ENCODE results near the gene TMEM204.

The TMEM204 gene

DNA sequence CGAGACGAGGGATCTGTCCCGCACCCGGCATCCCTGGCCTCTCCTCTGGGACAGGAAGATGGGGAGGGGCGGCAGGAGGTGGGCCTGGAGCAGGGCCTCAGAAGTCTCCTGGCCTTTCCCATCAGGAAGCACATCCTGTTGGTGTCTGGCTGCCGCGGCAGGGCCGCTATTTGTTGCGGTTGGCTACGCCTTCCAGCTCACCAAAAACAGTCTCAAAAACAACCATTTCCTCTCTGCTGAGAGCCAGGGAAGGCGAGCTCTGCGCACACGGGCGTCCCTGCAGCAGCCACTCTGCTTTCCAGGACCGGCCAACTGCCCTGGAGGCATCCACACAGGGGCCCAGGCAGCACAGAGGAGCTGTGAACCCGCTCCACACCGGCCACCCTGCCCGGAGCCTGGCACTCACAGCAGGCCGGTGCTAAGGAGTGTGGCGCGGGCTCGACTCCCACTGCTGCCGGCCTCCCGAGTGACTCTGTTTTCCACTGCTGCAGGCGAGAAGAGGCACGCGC lies at the start of gene TMEM204:
Gene TMEM204, plus strand, starts transcription at position 224 of the 509 bp plus-strand sequence. CDS start 610 bp downstream, outside the sequence.
- DNase-seq (ENCODE audit: low read depth), result no peak

DNA sequence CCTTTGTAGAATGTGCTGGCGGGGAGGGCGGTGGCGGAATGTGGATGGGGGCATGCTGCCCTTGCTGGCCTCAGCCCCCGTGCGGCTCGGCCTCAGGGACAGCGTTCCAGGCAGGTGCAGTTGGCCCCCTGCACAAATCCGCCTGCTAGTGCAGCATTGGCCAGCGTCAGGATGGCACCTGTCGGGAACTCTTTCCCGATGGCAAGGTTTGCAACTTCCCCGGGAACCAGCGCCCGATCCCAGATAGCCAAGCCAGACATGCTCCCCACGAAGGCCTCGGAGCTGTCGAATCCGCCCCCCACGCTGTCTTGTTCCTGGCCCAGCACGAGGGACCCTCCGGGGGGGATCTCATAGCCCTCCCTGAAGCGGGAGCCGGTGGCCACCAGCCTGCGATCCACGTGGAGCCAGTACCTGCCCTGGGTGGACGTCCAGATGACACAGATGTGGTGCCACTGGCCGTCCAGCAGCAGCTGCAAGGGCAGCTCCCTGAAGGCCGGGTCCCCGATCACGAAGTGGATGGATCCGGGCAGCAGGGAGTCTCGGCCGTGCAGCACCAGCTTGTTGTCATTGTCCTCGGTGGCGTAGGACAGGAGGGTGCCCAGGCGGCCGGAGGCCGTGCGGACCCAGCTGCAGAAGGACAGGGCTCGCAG lies 47.5 kb upstream of the TMEM204 start:
- DNase-seq (ENCODE audit: low read depth), result no peak

DNA sequence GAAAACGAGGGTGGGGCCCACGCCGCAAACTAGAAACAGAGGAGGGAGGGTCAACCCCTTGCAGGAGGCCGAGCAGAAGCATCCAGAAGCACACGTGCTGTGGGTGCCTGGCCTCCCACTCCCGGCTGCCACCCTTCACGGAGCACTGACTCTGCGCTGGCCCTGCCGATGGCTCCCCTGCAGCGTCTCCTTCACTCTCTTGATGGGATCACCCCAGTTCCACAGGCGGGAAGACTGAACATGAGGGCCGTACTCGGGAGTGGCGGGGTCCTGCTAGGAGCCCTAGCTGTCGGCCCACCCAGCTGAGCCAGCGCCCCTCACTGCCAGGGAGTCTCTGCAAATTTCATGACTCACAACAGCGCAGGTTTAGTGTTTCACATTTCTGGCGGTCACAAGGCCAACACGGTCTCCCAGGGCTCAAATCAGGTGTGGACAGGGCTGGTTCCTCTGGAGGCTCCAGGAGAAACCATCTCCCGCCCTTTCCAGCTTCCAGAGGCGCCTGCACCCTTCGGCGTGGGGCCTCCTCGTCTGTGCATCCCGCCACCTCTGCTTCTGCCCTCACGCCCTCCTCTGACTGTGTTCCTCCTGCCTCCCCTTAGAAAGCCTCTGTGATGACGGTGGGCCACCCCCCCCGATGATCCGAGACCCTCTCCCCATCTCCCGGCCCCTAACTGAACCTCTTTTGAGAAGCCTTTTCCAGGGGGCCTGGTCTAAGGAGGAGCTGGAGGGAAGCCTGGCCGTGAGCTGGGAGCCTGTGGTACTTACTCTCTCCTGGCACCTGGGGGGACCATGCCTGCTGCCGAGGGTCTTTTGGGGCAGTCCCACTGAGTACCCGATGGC lies 46.7 kb upstream of the TMEM204 start:
- no peak for DNase-seq (ENCODE audit: low read depth)

DNA sequence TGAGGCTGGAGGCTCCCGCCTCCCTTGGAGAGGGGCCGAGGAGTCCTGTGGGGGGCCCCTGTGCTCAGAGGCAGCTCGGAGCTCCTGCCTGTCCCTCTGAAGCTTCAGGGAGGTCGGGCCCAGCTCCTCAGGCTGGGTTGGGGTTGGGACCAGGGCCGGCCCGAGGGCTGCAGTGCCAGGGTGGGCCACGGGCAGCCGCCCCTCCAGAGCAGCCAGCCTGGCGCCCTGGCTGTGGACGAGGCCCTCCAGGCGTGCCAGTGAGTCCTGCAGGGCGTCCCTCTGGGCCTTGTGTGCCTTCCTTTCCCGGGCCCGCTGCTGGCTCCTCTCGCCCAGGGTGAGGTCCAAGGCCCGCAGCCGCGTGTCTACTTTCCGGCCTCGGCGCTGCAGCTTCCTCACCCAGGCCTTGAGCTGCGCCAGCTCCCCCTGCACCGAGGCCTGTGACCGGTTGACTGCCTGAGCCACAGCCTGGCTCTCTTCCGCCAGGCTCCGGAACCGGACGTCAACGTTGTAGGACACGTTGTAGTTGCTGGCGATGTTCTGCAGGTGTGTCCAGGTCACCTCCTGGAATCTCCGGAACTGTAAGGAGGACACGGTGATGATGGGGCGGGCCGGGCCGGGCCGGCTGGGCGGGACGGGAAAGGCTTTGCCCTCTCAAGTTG lies 45.9 kb upstream of the TMEM204 start:
- no peak for DNase-seq (ENCODE audit: low read depth)

DNA sequence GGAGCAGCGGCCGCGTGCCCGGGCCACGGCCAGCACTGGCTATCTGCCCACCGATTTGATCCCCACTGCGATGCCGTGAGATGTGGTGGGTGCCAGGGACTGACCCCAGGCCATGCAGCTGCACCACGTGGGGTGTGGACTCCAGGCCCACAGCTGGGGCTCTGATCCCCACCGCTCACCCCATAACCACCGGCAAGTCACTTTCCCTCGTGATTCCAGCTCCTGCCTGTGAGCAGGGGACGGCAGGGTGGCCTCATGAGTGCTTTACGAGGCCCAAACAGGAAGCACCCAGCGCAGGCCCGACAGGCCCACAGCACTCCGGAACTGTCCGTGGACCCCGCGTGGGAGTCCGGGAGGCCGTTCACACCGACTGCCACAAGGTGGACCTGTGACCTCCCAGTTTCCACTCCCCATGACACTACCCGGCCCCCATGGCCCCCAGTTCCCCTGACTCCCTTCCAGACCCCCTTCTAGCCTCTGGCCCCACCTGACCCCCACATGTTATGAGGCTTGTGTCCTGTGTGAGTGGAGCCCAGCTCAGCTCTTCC lies 45.3 kb upstream of the TMEM204 start:
- no peak for DNase-seq (ENCODE audit: low read depth)

DNA sequence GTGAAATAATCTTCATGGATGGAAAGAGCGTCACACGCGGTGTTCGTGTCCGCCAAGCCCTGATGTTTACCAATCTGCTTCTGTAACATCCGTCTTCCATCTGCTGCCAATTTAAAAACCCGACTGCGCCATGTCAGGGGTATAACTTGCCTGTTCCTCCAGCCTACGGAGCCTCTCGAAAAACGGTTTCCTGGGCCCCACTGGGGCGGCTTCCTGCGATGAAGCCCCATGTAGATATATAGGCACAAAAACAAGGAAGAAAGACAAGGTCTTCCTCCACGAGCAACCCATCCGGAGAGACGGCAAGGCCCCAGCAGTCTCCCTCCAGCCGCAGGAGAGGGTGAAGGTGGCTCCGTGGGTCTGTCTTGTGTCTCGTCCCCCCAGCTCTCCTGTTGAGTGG lies 44.8 kb upstream of the TMEM204 start, which contains the start of gene PTX4:
Gene PTX4, minus strand, starts transcription at position 326 of the 400 bp plus-strand sequence. Its CDS starts 35 bp downstream, at position 291.
- DNase-seq (ENCODE audit: low read depth), result no peak

DNA sequence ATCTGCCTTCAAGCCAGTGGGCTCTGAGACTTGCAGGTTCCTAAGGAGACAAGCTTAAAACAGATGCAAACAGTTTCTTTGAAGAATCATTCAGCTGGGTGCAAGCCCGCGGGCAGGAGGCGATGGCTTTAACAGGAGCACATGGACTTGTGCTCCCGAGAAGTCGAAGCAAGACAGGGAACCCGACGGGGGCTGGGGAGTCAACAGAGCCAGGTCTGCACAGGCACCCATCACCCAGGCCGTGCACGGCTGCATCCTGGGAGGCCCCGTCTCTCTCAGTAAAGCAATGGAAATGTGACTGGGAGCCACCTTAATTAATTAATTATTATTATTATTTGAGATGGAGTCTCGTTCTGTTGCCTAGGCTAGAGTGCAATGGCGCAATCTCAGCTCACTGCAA lies 44.4 kb upstream of the TMEM204 start:
- no peak for DNase-seq (ENCODE audit: low read depth)

DNA sequence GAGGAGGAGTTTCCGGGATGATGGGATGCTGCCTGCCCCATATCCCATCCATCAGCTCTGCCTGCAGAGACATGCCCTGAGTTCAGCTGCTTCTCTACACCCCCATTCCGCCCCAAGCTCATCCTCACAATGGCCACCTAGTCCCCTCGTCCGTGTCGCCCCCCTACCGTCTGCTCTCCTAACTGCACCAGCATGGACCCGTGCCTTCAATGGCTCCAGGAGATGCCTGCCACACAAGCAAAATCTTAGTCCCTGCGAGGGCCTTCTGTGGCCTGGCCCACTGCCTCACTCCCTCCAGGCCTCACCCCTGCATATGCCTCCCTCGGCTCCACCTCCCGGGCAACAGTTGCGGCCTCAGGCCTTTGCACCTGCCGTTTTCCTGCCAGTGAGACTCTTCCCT lies 42.1 kb upstream of the TMEM204 start:
- no peak for DNase-seq (ENCODE audit: low read depth)

DNA sequence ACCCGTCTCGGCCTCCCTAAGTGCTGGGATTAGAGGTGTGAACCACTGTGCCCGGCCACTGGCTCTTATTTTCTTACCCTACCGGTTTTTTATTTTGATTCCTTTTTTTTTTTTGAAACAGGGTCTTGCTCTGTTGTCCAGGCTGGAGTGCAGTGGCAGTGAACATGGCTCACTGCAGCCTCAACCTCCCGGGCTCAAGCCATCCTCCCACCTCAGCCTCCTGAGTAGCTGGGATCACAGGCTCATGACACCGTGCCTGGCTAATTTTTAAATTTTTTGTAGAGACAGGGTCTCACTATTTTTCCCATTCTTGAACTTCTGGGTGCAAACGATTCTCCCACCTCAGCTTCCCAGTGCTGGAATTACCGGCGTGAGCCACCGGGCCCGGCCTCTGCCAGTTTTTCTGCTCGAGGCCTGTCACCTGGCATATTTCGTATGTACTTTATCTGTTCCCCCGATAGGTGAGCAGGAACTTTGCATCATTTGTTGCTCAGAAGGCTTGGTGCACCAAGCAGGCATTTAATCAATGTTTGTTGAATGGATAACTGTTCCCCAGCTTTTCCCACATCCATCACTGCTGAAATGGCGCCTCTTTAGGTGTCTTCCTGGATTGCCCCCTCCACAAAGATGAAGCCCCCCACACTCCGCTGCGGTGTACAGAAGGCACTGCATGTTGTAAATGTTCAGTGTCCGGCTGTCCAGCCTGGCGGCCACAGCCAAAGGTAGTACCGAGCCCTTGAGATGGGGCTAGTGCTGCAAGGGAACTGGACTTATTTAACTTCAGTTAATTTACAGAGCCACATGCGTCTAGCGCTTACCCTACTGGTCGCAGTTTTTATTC lies 41.2 kb upstream of the TMEM204 start:
- DNase-seq (ENCODE audit: low read depth), result no peak

DNA sequence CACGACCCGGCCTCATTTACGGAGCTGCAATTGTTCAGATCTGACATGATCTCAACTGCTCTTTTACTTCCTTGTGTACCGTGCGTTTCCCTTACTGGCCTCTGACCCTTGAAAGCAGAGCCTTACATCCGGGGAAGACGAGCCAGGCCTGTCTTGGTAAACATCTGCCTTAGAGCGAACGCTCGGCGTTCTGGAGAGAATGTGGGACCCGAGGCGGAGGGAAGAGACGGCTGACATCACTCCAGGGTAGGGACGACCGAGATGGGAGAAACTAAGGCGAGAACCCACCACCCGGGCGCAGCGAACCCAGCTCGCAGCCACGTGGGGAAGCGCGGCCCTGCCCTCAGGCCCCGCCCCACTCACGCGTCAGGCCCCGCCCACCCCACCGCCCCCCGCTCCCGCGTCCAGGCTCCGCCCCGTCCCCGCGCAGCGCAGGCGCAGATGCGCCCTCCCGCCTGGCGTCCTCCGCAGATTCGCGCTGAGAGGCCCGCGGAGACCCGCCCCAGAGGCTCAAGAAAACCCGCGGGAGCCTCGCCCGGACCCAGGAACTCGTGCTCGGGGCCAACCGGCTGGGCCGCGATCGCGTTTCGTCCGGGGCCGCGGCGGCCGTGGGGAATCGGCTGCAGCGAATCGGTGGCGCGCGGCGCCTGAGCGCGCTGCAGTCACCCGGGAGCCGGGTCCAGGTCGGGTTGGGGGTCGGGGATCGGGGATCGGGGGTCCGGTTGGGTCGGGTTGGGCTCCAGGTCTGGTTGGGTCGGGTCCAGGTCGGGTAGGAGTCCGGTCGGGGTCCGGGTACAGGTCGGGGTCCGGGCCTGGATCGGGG lies 40.3 kb upstream of the TMEM204 start, which contains the start of gene TELO2:
Gene TELO2, plus strand, starts transcription at position 438 of the 823 bp plus-strand sequence. CDS start 922 bp downstream, outside the sequence.
- DNase-seq (ENCODE audit: low read depth), result peak; percentile 78

DNA sequence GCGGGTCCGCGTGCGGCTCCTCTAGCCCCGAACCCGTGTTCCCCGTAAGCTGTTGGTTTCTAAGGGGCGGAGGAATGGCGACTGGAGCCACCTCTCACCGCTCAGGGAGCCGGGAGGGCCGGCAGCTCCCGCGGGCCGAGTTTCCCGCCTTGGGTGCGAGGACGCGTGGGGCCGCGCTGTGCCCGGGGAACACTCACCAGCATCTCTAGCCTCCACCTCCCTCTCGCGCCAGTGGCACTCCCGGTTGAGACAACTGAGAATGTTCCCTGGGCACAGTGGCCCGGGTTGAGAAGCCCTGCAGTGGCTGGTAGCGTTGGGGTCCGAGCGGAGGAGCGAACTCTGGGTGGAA lies 39.7 kb upstream of the TMEM204 start:
- no peak for DNase-seq (ENCODE audit: low read depth)

DNA sequence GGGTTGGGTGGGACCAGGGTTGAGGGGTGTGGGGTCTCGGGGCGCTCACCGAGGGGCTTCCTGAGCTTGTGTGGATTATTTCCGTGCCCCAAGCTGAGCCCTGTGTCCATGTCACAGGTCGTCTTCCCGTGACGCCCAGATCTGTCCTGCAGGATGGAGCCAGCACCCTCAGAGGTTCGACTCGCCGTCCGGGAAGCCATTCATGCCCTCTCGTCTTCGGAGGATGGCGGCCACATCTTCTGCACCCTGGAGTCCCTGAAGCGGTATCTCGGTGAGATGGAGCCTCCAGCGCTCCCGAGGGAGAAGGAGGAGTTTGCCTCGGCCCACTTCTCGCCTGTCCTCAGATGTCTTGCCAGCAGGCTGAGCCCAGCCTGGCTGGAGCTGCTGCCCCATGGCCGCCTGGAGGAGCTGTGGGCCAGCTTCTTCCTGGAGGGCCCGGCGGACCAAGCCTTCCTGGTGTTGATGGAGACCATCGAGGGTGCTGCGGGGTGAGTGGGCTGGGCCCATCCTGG lies 39.3 kb upstream of the TMEM204 start:
- DNase-seq (ENCODE audit: low read depth), result no peak

DNA sequence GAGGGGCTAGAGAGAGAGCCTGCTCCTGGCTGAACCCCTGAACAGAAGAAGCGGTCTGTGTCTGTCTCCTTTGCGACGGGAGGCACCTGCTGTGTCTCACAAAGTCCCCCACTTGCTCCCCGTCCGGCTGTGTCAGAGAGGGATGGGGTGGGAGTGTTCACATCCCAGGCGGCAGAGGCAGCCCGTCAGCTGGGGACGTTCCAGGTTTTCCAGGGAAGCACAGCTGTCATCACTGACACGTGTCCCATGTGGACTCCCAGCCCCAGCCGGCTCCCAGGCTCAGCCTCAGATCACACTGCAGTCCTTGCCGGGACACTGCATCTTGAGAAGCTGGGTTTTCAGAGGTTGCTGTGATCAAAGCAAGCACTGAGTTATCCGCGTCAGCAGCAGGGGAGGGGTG lies 38.8 kb upstream of the TMEM204 start:
- no peak for DNase-seq (ENCODE audit: low read depth)

DNA sequence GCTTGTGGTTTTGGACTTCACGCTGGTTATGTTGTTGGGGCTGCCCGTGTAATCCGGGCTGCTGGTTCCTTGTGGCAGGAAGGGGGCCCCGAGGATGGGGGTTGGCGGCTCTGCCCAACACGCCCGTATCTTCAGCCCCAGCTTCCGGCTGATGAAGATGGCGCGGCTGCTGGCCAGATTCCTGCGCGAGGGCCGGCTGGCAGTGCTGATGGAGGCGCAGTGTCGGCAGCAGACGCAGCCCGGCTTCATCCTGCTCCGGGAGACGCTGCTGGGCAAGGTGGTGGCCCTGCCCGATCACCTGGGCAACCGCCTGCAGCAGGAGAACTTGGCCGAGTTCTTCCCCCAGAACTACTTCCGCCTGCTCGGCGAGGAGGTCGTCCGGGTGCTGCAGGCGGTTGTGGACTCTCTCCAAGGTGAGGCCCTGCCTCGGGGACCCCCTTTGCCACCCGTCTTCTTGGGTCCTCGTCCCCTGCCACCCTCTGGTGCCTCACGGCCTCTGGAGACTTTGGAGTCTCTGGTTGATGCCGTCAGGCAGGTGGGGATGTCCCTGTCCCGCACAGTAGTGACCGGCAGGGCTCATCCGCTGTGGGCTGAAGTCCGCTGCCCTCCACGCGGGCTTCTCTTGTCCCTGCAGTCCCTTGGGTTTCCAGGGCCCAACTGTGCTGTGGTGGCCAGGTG lies 38.1 kb upstream of the TMEM204 start:
- no peak for DNase-seq (ENCODE audit: low read depth)

DNA sequence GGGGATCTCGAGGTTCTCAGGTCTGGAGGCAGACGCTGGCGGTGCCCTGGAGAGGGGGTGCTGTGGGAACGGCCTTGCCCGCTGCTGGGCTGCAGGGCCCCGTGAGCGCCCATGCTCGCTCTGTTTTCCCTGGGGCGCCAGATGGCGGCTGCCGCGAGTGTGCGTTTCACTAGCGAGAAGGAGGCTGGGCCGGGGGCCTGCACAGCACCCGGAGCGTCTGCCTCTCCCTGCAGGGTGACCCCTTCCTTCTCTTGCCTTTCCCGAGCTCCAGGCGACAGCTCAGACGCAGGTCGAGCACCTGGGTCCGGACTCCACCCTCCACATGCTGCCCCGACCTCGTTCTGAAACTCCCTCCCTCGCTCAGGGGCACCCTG lies 37.6 kb upstream of the TMEM204 start:
- no peak for DNase-seq (ENCODE audit: low read depth)

DNA sequence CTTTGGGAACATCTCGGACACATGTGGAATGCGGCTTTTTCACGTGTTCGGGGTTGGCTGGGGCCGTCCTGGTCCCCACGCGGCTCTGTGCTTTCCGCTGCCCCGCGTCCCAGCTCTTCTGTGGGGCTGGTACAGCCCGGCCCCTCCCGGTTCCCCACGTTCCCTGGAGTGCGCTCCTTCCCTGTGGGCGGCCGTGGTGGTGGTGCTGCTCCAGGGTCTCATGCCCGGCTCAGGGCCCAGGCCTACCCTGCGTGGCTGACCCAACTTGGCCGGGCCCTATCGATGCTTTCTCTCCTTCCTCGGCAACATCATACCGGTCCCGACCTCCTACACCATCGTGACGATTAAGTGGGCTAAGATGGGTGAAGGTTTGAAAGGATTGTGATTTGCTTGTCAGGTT lies 37.0 kb upstream of the TMEM204 start:
- no peak for DNase-seq (ENCODE audit: low read depth)

DNA sequence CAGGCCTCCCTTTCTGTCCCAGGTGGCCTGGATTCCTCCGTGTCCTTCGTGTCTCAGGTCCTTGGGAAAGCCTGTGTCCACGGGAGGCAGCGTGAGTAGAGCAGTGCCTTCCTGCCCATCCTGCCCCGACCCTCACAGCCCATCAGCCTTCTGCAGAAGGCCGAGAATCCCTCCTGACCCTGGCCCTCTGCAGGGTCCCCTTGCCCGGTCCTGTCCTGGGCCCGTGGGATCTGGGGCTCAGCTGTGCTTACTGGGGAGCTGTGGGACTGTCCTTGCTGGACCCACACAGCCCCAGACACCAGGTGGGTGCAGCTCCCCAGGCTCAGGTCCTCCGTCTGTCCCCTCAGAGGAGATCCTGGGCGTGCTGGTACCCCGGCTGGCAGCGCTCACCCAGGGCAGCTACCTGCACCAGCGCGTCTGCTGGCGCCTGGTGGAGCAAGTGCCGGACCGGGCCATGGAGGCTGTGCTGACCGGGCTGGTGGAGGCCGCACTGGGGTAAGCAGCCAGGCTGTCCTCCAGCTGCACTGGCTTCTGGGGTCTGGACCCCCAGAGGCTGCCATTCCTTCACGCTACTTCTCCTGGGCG lies 36.4 kb upstream of the TMEM204 start:
- no peak for DNase-seq (ENCODE audit: low read depth)

DNA sequence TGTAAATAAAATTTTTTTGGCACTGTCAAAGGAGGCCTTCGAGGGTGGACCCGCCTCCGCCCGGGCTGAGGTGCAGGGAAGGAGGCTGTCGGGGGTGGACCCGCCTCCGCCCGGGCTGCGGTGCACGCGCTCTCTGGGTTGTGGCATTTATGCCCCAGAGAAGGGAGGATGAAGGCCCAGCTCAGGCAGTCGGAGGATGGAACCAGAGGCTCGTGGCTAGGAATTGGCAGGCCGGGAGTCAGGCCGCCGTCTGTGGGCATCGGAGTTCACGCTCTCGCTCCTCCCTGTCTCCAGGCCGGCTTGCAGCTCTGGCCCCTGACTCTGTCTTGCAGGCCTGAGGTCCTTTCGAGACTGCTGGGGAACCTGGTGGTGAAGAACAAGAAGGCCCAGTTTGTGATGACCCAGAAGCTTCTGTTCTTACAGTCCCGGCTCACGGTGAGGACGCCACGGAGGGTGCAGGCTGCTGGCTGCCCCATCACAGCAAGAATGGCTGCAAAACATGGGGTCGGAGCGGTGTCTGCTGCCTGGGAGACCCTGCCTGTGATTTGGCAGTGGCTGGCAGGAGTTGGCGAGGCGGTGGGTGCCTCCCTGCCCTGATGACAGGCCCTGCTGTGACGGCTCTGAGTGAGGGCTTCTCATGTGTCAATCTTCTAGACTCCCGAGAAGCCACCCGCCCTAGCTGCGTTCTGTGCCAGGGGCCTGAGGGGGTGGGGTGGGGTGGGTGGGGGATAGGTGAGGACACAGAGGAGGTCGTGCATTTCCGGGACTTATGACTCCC lies 34.4 kb upstream of the TMEM204 start:
- no peak for DNase-seq (ENCODE audit: low read depth)
